ENCODE data around the gene NPTN.
"Not testable (repeated sequence)": the region's sequence is repeated elsewhere in the genome, so short reads cannot be mapped to it uniquely, and the experiment has no call there.

Gene NPTN

GRCh38 chr15:73570355-73571032, 62.7 kb downstream of the NPTN start:
- DNase-seq (ENCODE audit: low read depth): no peak

GRCh38 chr15:73569361-73569760, 63.8 kb downstream of the NPTN start:
- no peak for DNase-seq (ENCODE audit: low read depth)

- DNase-seq (ENCODE audit: low read depth): no peak
Measured at GRCh38 chr15:73568564-73569280, 64.5 kb downstream of the NPTN start.

DNA sequence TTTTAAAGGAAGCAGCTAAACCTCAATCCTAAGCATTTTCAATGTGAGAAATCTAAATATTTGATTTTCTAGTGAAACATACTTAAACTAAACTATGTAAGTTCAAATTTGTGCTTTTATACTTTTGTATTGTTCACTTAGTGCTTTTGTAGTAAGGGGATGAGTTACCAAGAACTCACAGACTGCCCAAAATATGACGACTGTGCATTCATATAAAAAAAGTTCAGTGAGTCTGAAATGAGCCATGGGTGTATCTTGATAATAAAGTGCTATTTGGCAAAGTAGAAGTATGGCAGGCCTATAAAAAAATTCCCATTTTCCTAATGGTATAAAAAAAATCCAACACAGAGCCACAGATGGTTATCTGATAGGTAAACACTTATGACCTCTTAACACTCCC, 66.2 kb downstream of the NPTN start:
- DNase-seq (ENCODE audit: low read depth): no peak

DNA sequence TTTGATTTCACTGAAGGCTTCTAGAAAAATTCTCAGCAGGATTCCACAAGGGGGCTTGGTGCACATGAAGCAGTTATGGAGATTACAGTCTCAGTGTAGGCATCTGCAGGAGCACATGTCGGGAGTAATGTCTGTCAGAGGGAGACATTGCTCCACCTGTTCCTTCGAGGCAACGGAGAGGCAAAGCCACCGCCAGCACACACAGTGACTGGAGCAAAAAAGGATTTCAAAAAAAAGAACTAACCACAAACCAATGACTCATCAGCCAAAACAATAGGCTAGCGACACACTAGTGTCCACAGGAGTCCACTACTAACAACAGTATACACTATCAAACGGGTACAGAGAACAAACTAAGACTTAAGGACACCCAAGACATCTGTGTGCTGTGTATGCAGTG, 68.9 kb downstream of the NPTN start:
- DNase-seq (ENCODE audit: low read depth): peak; percentile 21

- peak; percentile 24 for DNase-seq (ENCODE audit: low read depth)
Measured at GRCh38 chr15:73560501-73561117, 72.6 kb downstream of the NPTN start.

GRCh38 chr15:73558529-73558928, 74.7 kb downstream of the NPTN start:
- no peak for DNase-seq (ENCODE audit: low read depth)

GRCh38 chr15:73555080-73555479, 78.1 kb downstream of the NPTN start:
- no peak for DNase-seq (ENCODE audit: low read depth)

DNA sequence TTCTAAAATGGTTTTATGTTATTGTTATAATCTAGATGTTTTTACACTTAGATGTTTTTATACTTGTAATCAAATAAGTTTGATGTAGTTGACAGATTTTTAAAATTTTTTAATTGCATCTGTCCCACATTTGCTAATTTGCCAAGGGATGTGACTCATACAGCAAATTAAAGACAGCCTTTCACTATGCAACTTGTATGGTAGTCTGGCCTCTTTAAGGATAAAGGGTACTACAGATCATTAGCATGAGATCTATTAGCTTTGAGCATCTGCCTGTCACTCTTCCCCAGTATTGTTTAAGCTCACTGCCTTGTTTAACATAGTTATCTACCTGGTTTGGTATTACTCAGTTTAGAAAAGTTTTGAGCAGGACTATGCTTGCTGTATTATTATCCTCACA, 83.0 kb downstream of the NPTN start:
- DNase-seq (ENCODE audit: low read depth): no peak

DNA sequence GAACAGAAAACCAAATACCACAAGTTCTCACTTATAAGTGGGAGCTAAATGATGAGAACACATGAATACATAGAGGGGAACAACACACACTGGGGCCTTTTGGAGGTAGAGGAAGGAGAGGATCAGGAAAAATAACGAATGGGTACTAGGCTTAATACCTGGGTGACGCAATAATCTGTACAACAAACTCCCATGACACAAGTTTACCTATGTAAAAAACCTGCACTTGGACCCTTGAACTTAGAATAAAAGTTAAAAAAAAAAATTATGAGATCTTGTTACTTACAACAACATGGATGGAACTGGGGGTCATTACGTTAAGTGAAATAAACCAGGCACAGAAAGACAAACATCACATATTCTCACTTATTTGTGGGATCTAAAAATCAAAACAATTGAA, 84.3 kb downstream of the NPTN start:
- DNase-seq (ENCODE audit: low read depth): not testable (repeated sequence)

DNA sequence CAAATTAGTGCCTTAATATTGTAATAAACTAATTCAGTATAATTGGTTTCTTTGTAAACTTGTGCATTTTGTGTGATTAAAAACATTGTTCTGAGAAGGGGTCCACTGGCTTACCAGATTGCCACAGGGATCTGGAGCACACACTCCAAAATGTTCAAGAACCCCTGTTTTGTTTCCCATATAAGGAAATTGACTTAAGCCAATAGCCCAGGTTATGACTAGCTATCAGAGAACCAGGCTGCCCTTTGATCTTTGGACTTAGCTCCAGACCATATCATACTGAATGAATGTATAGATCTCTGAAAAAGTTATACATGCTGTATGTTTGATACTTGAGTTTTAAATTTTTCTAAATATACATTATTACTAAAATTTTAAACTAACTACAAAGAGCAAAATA, 91.7 kb downstream of the NPTN start:
- DNase-seq (ENCODE audit: low read depth): no peak

DNA sequence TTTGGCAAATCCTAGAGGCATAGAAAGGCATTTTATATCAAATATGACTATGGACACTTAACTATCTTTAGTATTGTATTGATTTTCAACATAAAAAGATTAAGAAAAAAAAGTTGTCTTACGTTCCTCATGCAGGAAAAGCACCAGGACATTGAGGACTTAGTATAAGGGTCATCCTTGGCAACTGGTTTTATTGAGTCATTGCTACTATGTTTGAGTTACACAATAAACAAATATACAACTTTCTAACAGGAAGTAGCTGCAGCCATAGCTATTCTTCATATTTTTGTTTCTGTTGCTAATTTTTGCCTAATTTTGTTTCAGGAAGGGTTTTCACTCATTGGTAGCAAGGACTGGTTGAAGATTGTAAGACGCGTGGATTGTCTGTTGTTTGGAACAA, 93.0 kb downstream of the NPTN start:
- DNase-seq (ENCODE audit: low read depth): no peak

- DNase-seq (ENCODE audit: low read depth): no peak
Measured at GRCh38 chr15:73539212-73540128, 93.7 kb downstream of the NPTN start.

DNA sequence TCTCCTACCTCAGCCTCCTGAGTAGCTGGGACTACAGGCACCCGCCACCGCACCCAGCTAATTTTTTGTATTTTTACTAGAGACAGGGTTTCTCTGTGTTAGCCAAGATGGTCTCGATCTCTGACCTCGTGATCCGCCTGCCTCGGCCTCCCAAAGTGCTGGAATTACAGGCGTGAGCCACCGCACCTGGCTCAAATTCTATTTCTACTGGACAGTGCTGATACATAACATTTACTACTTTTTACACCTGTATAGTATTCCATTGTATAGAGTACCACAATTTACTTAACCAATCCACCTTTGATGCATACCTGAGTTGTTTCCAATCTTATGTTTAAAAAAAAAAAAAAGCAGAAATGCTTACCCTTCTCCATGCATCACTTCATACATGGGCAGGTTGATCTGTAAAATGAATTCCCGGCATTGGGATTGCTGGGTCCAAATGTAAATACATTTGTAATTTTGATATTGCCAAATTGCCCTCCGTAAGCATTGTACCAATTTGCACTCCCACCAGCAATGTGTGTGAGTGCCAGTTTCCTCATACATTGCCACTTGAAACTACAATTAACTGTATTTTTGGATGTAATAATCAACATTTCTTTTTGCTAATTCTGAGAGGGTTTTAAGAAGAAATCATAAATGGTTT, 94.5 kb downstream of the NPTN start:
- DNase-seq (ENCODE audit: low read depth): no peak

GRCh38 chr15:73538123-73538522, 95.1 kb downstream of the NPTN start:
- no peak for DNase-seq (ENCODE audit: low read depth)

DNA sequence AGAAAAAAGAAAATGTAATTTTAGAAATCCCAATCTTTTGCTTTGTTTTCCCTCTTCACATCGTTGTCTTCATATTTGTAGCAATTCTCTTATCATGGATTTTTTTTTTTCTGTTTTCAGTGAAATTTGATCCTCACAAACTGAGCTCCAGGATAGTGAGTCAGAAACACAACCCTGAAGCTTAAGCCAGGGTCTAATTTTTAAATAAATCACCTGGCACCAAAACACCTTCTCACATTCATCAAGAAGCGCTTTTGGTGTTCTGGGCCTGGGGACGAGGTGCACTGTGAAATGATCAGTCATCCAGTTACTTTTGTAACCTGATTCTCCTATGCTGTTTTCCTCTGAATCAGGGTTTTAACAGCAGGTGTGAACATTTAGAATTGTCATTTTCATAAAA, 102.5 kb downstream of the NPTN start:
- DNase-seq (ENCODE audit: low read depth): no peak

DNA sequence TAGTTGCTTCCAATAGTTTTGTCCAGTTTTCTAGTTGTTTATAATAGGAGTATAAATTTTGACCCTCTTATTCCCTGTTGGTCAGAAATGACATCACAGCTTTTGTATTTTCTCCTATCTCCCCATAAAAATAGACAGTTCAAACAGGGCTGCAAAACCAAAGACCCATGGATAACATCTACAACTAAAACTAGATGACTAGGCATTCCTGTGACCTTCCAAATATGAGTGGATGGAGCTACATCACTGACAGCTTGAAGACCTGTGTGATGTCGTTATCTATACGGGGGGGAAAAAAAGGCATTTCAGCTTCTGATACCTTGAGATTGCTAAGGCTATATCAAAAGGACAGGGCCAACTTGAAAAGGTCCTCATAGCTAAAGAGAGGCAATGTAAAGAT, 105.6 kb downstream of the NPTN start:
- DNase-seq (ENCODE audit: low read depth): no peak

- DNase-seq (ENCODE audit: low read depth): no peak
Measured at GRCh38 chr15:73524919-73525318, 108.3 kb downstream of the NPTN start.

- DNase-seq (ENCODE audit: low read depth): no peak
Measured at GRCh38 chr15:73522011-73522410, 111.2 kb downstream of the NPTN start.

- DNase-seq (ENCODE audit: low read depth): no peak
Measured at GRCh38 chr15:73518876-73519733, 114.1 kb downstream of the NPTN start.

All from GM04504 (cell line).